Activated CD4-positive, alpha-beta T cell treated with anti-CD3 and anti-CD28 coated beads, Interleukin-2, amount 10 ng/mL, durations not matched to agents 24 days and 14 days (primary cell): Measurements from ENCODE around the gene HSPA4. TPM values are rescaled to one million over a fixed set of nuclear protein-coding genes. Genes with fewer than 3 reads are reported as not detected.

Experiments
- DNase-seq: peaks from one replicate; pipeline ENCODE4 v3.0.0; 2022
- H3K27ac Mint-ChIP-seq: one replicate; pipeline ENCODE4 v1.8.0; 2022; ENCODE audit warnings: mild to moderate bottlenecking, mixed read lengths
- H3K27me3 Mint-ChIP-seq: one replicate; pipeline ENCODE4 v1.8.0; 2022; ENCODE audit warnings: mixed read lengths
- H3K36me3 Mint-ChIP-seq: one replicate; pipeline ENCODE4 v1.8.0; 2022; ENCODE audit warnings: low read depth, mild to moderate bottlenecking, mixed read lengths
- H3K4me1 Mint-ChIP-seq: one replicate; pipeline ENCODE4 v1.8.0; 2021; ENCODE audit warnings: mixed read lengths
- H3K4me3 Mint-ChIP-seq: one replicate; pipeline ENCODE4 v1.8.0; 2022; ENCODE audit warnings: mild to moderate bottlenecking, moderate library complexity, mixed read lengths
- H3K9me3 Mint-ChIP-seq: one replicate; pipeline ENCODE4 v1.8.0; 2021; ENCODE audit warnings: mixed read lengths
- intact Hi-C: fragments of 100-400 bp; cut with micrococcal nuclease; formaldehyde crosslinking; loops from one replicate; pipeline ENCODE4 v1.15.1; 2023
- total RNA-seq: library from RNA; stranded (reverse); gene quantifications from 2 replicates; pipeline ENCODE4 v1.2.3, GENCODE V29; 2022

Gene HSPA4
- total RNA-seq, 1 donor from 2014 or later: 270 TPM

- H3K9me3 Mint-ChIP-seq: no peaks in the 10 kb centered on the region
- DNase-seq: no peak
- H3K4me1 Mint-ChIP-seq: peaks cover 17% of the 10 kb centered on the region
- no peaks in the 10 kb centered on the region for H3K27me3 Mint-ChIP-seq
- intact Hi-C loops: loop anchor here (5.0 to 10.0 kb wide), 3 partner anchors 280 to 752 kb away; no protein-coding TSS in a partner anchor
- H3K27ac Mint-ChIP-seq: no peak overlapping the region
- no peak overlapping the region for H3K4me3 Mint-ChIP-seq
- no peaks in the 10 kb centered on the region for H3K36me3 Mint-ChIP-seq
Observed at GRCh38 chr5:133114933-133115310, 63.1 kb downstream of the HSPA4 start.

- no peak overlapping the region for H3K4me3 Mint-ChIP-seq
- no peak overlapping the region for H3K27ac Mint-ChIP-seq
- peaks cover 13% of the 10 kb centered on the region for H3K4me1 Mint-ChIP-seq
- H3K9me3 Mint-ChIP-seq: no peaks in the 10 kb centered on the region
- no peaks in the 10 kb centered on the region for H3K36me3 Mint-ChIP-seq
- DNase-seq: no peak
- H3K27me3 Mint-ChIP-seq: no peaks in the 10 kb centered on the region
- intact Hi-C loops: loop anchor here (10.0 kb wide), 2 partner anchors 278 to 438 kb away; no protein-coding TSS in a partner anchor
Observed at GRCh38 chr5:133116601-133117000, 64.8 kb downstream of the HSPA4 start.

- DNase-seq: no peak
- Mint-ChIP-seq H3K27me3 (no peaks in the 10 kb centered on the region), H3K4me3 (no peak overlapping the region), H3K27ac (no peak overlapping the region), H3K36me3 (no peaks in the 10 kb centered on the region), H3K9me3 (no peaks in the 10 kb centered on the region), H3K4me1 (peaks cover 13% of the 10 kb centered on the region)
- intact Hi-C loops: loop anchor here (10.0 kb wide), 2 partner anchors 277 to 437 kb away; no protein-coding TSS in a partner anchor
Observed at GRCh38 chr5:133117166-133117911, 65.5 kb downstream of the HSPA4 start.

GRCh38 chr5:133117912-133118445 is 66.2 kb downstream of the HSPA4 start:
- Mint-ChIP-seq H3K9me3 (no peaks in the 10 kb centered on the region), H3K36me3 (no peaks in the 10 kb centered on the region), H3K27me3 (no peaks in the 10 kb centered on the region), H3K4me1 (peaks cover 9% of the 10 kb centered on the region), H3K4me3 (no peak overlapping the region), H3K27ac (no peak overlapping the region)
- DNase-seq: no peak
- intact Hi-C loops: loop anchor here (10.0 kb wide), 2 partner anchors 277 to 437 kb away; no protein-coding TSS in a partner anchor

- no peaks in the 10 kb centered on the region for H3K27me3 Mint-ChIP-seq
Observed at GRCh38 chr5:133118741-133119140, 66.9 kb downstream of the HSPA4 start.

GRCh38 chr5:133119233-133119711 is 67.5 kb downstream of the HSPA4 start:
- Mint-ChIP-seq H3K36me3 (no peaks in the 10 kb centered on the region), H3K4me3 (no peak overlapping the region), H3K9me3 (no peaks in the 10 kb centered on the region), H3K27ac (no peak overlapping the region), H3K27me3 (no peaks in the 10 kb centered on the region), H3K4me1 (no peaks in the 10 kb centered on the region)
- intact Hi-C loops: loop anchor here (10.0 kb wide), 2 partner anchors 276 to 436 kb away; no protein-coding TSS in a partner anchor
- no peak for DNase-seq

More at GRCh38 chr5:133118741-133119140, 66.9 kb downstream of the HSPA4 start:
- Mint-ChIP-seq H3K4me3 (no peak overlapping the region), H3K4me1 (peaks cover 2% of the 10 kb centered on the region), H3K27ac (no peak overlapping the region), H3K9me3 (no peaks in the 10 kb centered on the region), H3K36me3 (no peaks in the 10 kb centered on the region)
- intact Hi-C loops: loop anchor here (10.0 kb wide), 2 partner anchors 276 to 436 kb away; no protein-coding TSS in a partner anchor
- DNase-seq: no peak

GRCh38 chr5:133120156-133120750 is 68.4 kb downstream of the HSPA4 start:
- intact Hi-C loops: no loop called here
- DNase-seq: no peak
- Mint-ChIP-seq H3K27me3 (no peaks in the 10 kb centered on the region), H3K4me1 (no peaks in the 10 kb centered on the region), H3K9me3 (no peaks in the 10 kb centered on the region), H3K27ac (no peak overlapping the region), H3K36me3 (no peaks in the 10 kb centered on the region), H3K4me3 (no peak overlapping the region)

- Mint-ChIP-seq H3K9me3 (no peaks in the 10 kb centered on the region), H3K4me1 (no peaks in the 10 kb centered on the region), H3K27ac (no peak overlapping the region), H3K27me3 (no peaks in the 10 kb centered on the region), H3K4me3 (no peak overlapping the region), H3K36me3 (no peaks in the 10 kb centered on the region)
- DNase-seq: no peak
- intact Hi-C loops: no loop called here
Observed at GRCh38 chr5:133121080-133121479, 69.3 kb downstream of the HSPA4 start.

- intact Hi-C loops: no loop called here
- Mint-ChIP-seq H3K27me3 (peaks cover 3% of the 10 kb centered on the region), H3K4me1 (no peaks in the 10 kb centered on the region), H3K36me3 (no peaks in the 10 kb centered on the region), H3K4me3 (no peak overlapping the region), H3K27ac (no peak overlapping the region), H3K9me3 (no peaks in the 10 kb centered on the region)
- DNase-seq: no peak
Observed at GRCh38 chr5:133121611-133122150, 69.9 kb downstream of the HSPA4 start.

GRCh38 chr5:133122711-133123110 is 70.9 kb downstream of the HSPA4 start:
- no peak overlapping the region for H3K4me3 Mint-ChIP-seq
- no peaks in the 10 kb centered on the region for H3K4me1 Mint-ChIP-seq
- no peak overlapping the region for H3K27ac Mint-ChIP-seq
- no peaks in the 10 kb centered on the region for H3K9me3 Mint-ChIP-seq
- no peak for DNase-seq
- no peaks in the 10 kb centered on the region for H3K36me3 Mint-ChIP-seq
- H3K27me3 Mint-ChIP-seq: peaks cover 3% of the 10 kb centered on the region
- intact Hi-C loops: no loop called here

GRCh38 chr5:133123297-133123696 is 71.5 kb downstream of the HSPA4 start:
- DNase-seq: no peak
- intact Hi-C loops: no loop called here
- Mint-ChIP-seq H3K36me3 (no peaks in the 10 kb centered on the region), H3K27me3 (peaks cover 4% of the 10 kb centered on the region), H3K4me1 (no peaks in the 10 kb centered on the region), H3K9me3 (no peaks in the 10 kb centered on the region), H3K27ac (no peak overlapping the region), H3K4me3 (no peak overlapping the region)

GRCh38 chr5:133124891-133125290 is 73.1 kb downstream of the HSPA4 start:
- Mint-ChIP-seq H3K36me3 (no peaks in the 10 kb centered on the region), H3K27ac (no peak overlapping the region), H3K4me3 (no peak overlapping the region), H3K4me1 (no peaks in the 10 kb centered on the region), H3K27me3 (peaks cover 6% of the 10 kb centered on the region), H3K9me3 (no peaks in the 10 kb centered on the region)
- DNase-seq: no peak
- intact Hi-C loops: no loop called here

GRCh38 chr5:133128066-133128465 is 76.3 kb downstream of the HSPA4 start:
- no peaks in the 10 kb centered on the region for H3K9me3 Mint-ChIP-seq
- H3K4me1 Mint-ChIP-seq: no peaks in the 10 kb centered on the region
- peaks cover 6% of the 10 kb centered on the region for H3K27me3 Mint-ChIP-seq
- no peak overlapping the region for H3K27ac Mint-ChIP-seq
- intact Hi-C loops: no loop called here
- H3K4me3 Mint-ChIP-seq: no peak overlapping the region
- no peaks in the 10 kb centered on the region for H3K36me3 Mint-ChIP-seq
- no peak for DNase-seq

- intact Hi-C loops: no loop called here
- Mint-ChIP-seq H3K36me3 (no peaks in the 10 kb centered on the region), H3K27ac (no peak overlapping the region), H3K27me3 (peaks cover 6% of the 10 kb centered on the region), H3K4me1 (no peaks in the 10 kb centered on the region), H3K4me3 (no peak overlapping the region), H3K9me3 (no peaks in the 10 kb centered on the region)
- no peak for DNase-seq
Observed at GRCh38 chr5:133129289-133129688, 77.5 kb downstream of the HSPA4 start.
